Middle frontal gyrus (tissue), 1 donor: ENCODE results near the gene AKAP13.

ENCODE experiments used
- DNase-seq: peaks from one replicate; pipeline ENCODE4 v3.0.0-alpha.2; 2015; ENCODE audit warnings: low spot score; ENCODE audit errors: extremely low spot score

Gene AKAP13

DNA sequence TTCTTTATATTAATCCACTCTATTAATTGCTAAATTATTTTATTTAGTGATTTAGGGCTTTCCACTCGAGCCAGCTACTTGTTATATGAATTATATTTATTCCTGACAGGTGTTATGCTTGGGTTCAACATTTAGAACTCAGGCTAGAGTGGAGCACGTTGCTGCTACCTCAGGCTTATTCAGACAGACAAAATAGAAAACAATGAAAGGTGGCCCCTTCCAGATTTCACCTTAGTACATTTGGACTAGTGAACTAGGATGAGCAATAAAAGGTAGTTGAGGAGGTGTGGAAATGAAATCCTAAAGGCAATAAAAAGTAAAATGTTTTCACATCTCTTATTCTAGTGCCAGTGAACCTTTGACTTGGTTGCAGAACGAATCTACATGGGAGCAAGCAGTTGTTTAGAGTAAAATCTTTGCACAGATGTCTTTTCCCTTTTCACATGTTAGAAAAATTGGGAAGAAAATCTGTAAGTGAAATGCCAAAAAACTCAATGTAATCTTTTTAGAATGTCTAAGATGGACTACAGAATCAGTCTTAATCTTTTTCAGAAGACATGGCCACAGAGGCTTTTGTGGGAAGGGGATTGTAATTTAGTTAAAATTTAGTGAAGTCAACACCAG, 63.8 kb downstream of the AKAP13 start:
- DNase-seq: no peak

- no peak for DNase-seq
Measured at GRCh38 chr15:85445361-85445760, 65.0 kb downstream of the AKAP13 start.

DNA sequence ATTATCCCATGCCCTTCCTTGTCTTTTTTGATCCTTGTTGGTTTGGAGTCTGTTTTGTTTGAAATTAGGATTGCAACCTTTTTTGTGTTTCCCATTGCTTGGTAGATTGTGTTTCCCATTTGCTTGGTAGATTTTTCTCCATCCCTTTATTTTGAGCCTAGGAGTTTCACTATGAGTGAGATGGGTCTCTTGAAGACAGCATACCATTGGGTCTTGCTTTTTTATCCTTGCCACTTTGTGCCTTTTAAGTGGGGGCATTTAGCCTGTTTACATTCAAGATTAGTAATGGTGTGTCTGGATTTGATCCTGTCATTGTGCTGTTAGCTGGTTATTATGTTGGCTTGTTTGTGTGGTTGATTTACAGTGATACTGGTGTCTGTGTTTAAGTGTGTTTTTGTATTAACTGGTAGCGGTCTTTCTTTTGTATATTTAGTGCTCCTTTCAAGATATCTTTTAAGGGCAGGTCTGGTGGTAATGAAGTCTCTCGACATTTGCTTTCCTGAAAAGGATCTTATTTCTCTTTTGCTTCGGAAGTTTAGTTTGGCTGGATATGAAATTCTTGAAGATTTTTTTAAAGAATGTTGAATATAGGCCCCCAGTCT, 70.8 kb downstream of the AKAP13 start:
- no peak for DNase-seq

- DNase-seq: no peak
Measured at GRCh38 chr15:85452436-85452835, 72.0 kb downstream of the AKAP13 start.

GRCh38 chr15:85453144-85453872, 72.9 kb downstream of the AKAP13 start:
- no peak for DNase-seq

DNA sequence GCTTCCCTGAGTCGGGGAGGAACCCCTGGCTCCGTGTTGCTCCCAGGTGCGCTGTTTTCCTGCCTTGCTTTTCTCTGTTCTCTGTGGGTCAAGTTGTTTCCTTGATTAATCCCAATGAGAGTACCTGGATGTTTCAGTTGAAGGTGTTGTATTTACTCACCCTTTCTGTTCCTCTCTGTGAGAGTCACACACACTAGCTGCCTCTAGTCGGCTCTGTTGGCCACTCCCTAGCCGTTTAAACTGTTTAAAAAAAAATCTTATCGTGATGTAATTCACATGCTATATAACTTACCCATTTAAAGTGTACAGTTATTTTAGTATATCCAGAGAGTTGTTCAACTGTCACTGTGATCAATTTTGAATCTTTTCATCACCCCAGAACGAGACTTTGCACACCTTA, 74.0 kb downstream of the AKAP13 start:
- DNase-seq: no peak

GRCh38 chr15:85455891-85456290, 75.5 kb downstream of the AKAP13 start:
- DNase-seq: no peak

DNA sequence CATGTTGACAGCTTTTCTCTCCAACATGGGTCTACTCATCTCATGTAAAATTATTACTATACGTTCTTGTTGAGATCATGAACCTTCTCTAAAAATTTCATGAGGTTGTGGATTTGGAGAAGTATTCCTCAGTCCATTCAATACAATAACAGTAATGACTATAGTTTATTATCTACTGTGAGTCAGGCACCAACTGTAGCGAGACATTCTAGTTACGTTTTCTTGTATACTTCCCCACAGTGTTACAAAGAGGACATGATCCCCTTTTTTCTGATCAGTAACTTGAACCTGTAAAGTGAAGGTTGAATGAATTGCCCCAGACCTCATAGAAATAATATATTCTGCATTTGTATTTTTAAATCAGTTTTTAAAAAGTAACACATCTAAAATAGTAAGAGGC, 76.4 kb downstream of the AKAP13 start:
- no peak for DNase-seq

DNA sequence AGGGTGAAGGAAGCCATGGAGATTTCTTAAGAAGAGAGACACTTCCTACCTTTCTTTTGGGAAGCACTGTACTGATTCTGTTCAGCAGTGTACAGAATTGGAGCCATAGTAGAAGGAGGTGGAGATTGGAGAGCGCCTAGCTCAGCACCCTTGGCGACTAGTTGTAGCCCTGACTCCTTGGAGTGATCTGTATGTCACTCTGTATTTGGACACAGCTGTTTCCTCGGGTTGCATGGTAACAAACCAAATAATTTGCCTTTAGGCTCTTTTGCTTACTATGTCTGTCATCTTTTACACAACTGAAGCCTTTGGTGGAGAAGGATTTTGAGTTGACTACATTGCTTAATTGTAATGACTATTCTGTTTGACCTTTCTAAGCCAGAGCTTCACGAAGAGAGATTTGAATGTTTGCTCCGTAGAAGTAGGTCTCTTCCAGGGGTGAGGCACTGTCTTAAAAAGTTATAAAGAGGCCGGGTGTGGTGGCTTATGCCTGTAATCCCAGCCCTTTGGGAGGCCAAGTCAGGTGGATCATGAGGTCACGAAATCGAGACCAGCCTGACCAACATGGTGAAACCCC, 77.1 kb downstream of the AKAP13 start:
- DNase-seq: no peak

DNA sequence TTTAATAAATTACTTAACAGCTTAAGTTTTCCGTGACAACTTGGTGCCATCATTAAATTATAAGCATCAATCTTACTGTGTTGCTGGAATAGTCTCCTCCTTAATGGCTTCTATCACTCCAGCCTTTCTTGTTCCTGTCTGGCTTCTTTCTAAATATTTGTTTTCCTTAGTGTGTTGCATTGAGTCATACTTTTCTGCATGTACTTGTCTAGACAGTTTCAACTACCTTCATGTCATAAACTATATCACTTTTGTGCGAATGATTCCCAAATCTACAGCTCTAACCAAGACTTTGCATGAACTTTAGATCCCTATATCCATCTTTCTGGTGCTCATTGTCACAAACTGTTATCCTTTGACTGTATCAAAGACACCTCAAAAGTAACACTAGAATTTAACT, 78.4 kb downstream of the AKAP13 start:
- DNase-seq: no peak

DNA sequence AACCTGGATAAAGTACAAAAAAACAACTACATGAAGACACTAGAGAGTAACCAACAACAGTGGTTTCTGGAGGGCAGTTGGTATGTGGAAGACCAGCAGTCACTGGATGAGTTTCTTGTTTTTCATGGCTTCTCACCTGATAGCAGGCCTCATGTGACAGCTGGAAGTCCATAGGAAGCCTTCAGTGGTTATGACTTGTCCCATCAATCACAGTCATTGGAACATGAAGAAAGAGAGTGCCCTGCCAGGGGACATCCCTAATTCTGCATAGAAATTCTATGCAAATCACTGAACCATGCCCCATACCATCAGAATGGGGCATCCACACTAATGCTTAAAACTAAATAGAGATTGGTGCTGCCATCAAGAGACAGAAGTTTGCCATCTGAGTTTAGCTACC, 81.6 kb downstream of the AKAP13 start:
- no peak for DNase-seq

DNA sequence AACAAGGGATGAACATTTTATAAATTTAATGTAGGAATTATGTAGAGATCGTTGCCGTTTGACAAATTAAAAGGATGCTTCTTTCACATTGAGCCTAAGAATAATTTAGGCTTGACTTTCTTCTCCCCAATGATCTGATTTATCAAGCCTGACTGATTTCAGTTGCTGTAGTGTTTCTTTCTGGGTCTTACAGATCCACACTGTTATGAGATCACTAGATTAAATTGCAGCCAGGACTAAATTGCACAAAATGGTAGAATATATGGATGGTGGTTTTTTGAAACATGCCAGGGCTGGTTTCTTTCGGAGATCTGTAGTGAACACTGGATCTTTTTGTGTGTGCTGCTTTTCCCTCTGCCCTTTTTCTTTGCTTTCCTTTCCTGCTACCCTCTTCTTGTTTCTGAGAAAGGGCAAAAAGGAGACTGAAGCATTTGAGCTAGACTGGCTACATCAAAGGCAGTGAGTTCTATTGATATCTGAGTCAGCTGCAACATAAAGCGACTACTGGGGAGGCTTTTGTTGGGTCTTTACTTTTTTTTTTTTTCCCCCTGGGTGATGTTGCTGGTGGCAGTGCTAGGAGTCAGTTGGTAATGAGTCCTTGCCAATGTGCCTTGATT, 83.0 kb downstream of the AKAP13 start:
- no peak for DNase-seq

DNA sequence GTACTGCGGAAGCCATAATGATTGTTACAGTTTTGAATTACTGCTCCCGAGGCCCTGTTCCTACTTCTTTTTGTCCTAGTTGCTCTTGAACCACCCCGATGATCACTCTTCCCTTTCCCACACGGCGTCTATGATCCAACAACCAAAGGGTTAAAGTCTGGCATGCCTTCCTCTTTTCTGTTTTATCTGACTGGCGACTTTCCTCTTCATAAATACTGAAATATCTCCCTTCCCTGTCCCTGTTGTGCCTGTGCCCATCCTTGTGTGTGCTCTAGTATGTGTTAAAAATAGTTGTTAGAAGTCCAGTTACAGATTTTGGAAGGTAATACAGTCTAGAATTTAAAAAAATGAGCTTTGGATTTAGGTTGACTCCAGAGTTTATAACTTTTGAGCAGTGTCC, 83.6 kb downstream of the AKAP13 start:
- no peak for DNase-seq

GRCh38 chr15:85464471-85464870, 84.1 kb downstream of the AKAP13 start:
- DNase-seq: no peak

GRCh38 chr15:85470563-85471271, 90.3 kb downstream of the AKAP13 start:
- DNase-seq: no peak

- DNase-seq: no peak
Measured at GRCh38 chr15:85472349-85472748, 91.9 kb downstream of the AKAP13 start.

GRCh38 chr15:85473455-85473854, 93.1 kb downstream of the AKAP13 start:
- no peak for DNase-seq

DNA sequence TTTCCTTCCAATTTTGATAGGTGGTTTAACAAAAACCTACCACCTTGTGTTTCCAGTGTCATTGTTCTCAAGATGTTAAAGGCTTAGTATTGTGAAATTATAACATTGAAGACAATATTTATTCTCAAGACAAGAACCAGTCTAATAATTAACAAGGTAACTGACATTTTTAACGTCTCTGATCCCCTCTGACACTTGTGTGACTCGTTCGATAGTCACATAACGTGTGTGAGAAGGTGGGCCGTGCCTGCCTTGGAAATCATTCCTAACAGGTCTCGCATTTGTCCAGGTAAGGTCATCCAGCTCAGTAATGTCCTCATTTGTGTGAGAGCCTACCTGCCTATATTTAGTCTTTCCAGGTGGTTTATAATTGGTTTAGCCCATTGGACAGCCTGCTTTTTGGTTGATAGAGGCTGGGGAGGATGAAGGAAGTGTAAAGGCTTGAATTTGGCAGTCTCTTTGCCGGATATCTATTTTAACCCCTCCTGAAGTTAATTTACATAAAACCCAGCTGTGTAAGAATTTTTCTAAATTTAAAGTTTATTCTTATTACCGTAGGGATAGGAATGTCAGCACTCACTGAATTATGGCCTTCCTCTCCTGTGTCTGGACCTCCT, 94.4 kb downstream of the AKAP13 start:
- no peak for DNase-seq

DNA sequence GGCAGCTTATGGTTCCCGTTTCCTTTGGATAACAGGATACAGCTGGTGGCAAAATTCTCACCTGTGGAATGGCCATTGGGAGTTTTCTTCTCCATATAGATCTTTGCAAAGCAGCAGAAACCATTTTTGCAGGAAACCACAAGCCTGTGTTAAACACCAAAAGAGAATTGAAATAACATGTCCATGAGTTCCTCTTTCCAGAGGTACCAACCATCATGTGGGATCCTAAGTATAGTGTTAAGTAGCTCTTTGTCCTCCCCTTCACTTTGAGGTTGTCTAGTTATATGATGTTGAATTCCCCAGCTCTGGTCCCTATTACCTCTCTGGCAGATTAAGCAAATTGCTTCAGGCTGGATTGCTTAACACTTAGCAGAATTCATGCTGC, 94.9 kb downstream of the AKAP13 start:
- no peak for DNase-seq

DNA sequence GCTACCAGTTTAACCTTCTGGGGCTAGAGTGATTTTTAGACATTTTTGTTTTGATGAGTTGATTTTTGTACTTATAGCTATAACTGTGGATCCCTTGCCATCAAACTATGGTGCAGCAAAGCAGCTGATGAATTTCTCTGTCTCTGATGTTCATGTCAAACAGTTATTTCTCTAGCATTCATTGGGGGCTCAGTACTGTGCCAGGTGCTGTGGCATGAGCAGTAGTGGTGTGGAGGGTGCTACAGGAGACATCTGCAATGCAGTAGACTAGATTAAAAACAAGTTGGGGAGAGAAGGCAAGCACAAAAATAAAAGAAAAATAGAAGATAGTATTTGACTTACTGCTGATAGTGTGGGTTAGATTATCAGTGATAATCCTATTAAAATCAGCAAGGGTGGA, 95.3 kb downstream of the AKAP13 start:
- no peak for DNase-seq

DNA sequence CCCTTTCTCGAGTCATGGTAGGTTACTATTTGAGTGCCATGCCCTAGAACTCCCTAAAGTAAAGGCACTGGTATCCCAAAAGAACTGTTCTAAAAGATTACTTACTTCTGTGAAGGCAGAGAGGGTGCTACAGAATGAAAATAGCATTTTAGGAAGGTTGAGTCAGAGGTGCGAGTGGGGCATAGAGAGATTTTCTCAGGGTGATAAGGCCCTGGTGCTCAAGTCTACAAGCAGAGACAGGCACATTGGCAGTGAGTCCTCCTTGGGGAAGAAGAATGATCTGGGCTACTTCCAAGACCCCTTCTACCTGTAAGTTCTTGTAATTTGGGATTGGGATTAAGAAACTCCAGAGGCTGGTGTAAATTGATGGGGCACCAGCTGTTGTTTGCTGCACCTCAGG, 96.7 kb downstream of the AKAP13 start:
- DNase-seq: no peak
